HepG2 (cell line): Measurements from ENCODE around the gene RTRAF. TPM values are rescaled to one million over a fixed set of nuclear protein-coding genes. Genes with fewer than 3 reads are reported as not detected.

Experiments
- CBFB ChIP-seq: sonication (generic); formaldehyde crosslinking; IDR thresholded peaks from 2 replicates; pipeline ENCODE4 v1.4.0; 2020; ENCODE audit warnings: missing genetic modification reagents
- ELF4 ChIP-seq: sonication (generic); formaldehyde crosslinking; IDR thresholded peaks from 2 replicates; pipeline ENCODE4 v1.5.0; 2020; ENCODE audit warnings: missing genetic modification reagents, mild to moderate bottlenecking, moderate library complexity, borderline replicate concordance
- ELK4 ChIP-seq: sonication (generic); formaldehyde crosslinking; IDR thresholded peaks from 2 replicates; pipeline ENCODE4 v1.9.0; 2021; ENCODE audit warnings: missing genetic modification reagents, borderline replicate concordance
- GABPA ChIP-seq, 2 experiments: IDR thresholded peaks; 2 replicates each; pipeline ENCODE4 v1.6.1; 2011 to 2016; ENCODE audit warnings: low read depth in 2 of 2, low read length in 1 of 2, missing biosample characterization in 1 of 2, missing genetic modification characterization in 1 of 2
- HCFC1 ChIP-seq: fragments of 150-350 bp; IDR thresholded peaks from 2 replicates; pipeline ENCODE4 v1.6.1; 2014; ENCODE audit warnings: low read depth, low read length
- KMT2A ChIP-seq: sonication (generic); formaldehyde crosslinking; IDR thresholded peaks from 2 replicates; pipeline ENCODE4 v1.4.0; 2020; ENCODE audit warnings: missing genetic modification reagents
- TGIF2 ChIP-seq: IDR thresholded peaks from 2 replicates; pipeline ENCODE4 v1.6.1; 2016; ENCODE audit warnings: control low read depth, missing compliant biosample characterization
- ZFP91 ChIP-seq: sonication (generic); formaldehyde crosslinking; IDR thresholded peaks from 2 replicates; pipeline ENCODE4 v1.9.0; 2022; ENCODE audit warnings: missing genetic modification reagents, mild to moderate bottlenecking, borderline replicate concordance
- ZFX ChIP-seq: sonication (generic); formaldehyde crosslinking; IDR thresholded peaks from 2 replicates; pipeline ENCODE4 v1.4.0; 2020; ENCODE audit warnings: mild to moderate bottlenecking, low read depth, missing genetic modification reagents, moderate library complexity
- ZMYM2 ChIP-seq: sonication (generic); formaldehyde crosslinking; IDR thresholded peaks from 2 replicates; pipeline ENCODE4 v1.8.0; 2022; ENCODE audit warnings: mild to moderate bottlenecking, missing genetic modification reagents
- ZNF136 ChIP-seq: sonication (generic); formaldehyde crosslinking; IDR thresholded peaks from 2 replicates; pipeline ENCODE4 v1.8.1; 2022; ENCODE audit warnings: low read depth, mild to moderate bottlenecking, moderate library complexity, missing genetic modification reagents
- ZNF30 ChIP-seq: sonication (generic); formaldehyde crosslinking; IDR thresholded peaks from 2 replicates; pipeline ENCODE4 v1.5.0; 2020; ENCODE audit warnings: mild to moderate bottlenecking, missing genetic modification reagents
- ZNF484 ChIP-seq: sonication (generic); formaldehyde crosslinking; IDR thresholded peaks from 2 replicates; pipeline ENCODE4 v1.5.1; 2020; ENCODE audit warnings: mild to moderate bottlenecking, low read depth, missing genetic modification reagents, borderline replicate concordance
- ZNF563 ChIP-seq: sonication (generic); formaldehyde crosslinking; IDR thresholded peaks from 2 replicates; pipeline ENCODE4 v1.8.0; 2022; ENCODE audit warnings: mild to moderate bottlenecking, moderate library complexity, missing genetic modification reagents
- ZNF761 ChIP-seq: sonication (generic); formaldehyde crosslinking; conservative IDR thresholded peaks from 2 replicates; pipeline ENCODE4 v1.4.0; 2020; ENCODE audit warnings: mild to moderate bottlenecking, missing genetic modification reagents
- polyA plus RNA-seq, 8 experiments: library from polyadenylated mRNA; depleted of rRNA in 3 of 8; stranded (reverse) in 7 of 8; unstranded in 1 of 8; fragments of >200 nt; fragmentation: Illumina TruSeq in 4 of 8; extraction: Trizol in 4 of 8; gene quantifications; 2 replicates each; pipeline versions ENCODE4 v1.2.1 to v1.2.3, GENCODE V29; 2011 to 2016; ENCODE audit warnings: low read depth in 4 of 8, missing spikeins in 1 of 8, mixed read lengths in 1 of 8; ENCODE audit not compliant: insufficient read depth in 1 of 8
- total RNA-seq, 5 experiments: library from RNA; depleted of rRNA; stranded (reverse); fragments of >200 nt; fragmentation: Illumina TruSeq; extraction: Trizol; gene quantifications; 2 replicates each; pipeline ENCODE4 v1.2.3, GENCODE V29; 2016; ENCODE audit warnings: low read depth in 1 of 5
- TF ChIP-seq, protein P1 (sequence below): sonication (generic); formaldehyde crosslinking; IDR thresholded peaks from 2 replicates; pipeline ENCODE4 v1.5.1; 2020; ENCODE audit warnings: mild to moderate bottlenecking, missing genetic modification reagents
- TF ChIP-seq, protein P2 (sequence below): sonication (generic); formaldehyde crosslinking; IDR thresholded peaks from 2 replicates; pipeline ENCODE4 v1.5.1; 2020; ENCODE audit warnings: mild to moderate bottlenecking, missing genetic modification reagents, moderate library complexity

The RTRAF gene
- total and polyA plus RNA-seq, 2 of the 13 experiments (the other 11 are each of a cell fraction or from before 2014, with no cell fraction given): 137 to 258 TPM

GRCh38 chr14:51989293-51990234, at the start of gene RTRAF (continued):
- TF ChIP-seq, protein P1, sequence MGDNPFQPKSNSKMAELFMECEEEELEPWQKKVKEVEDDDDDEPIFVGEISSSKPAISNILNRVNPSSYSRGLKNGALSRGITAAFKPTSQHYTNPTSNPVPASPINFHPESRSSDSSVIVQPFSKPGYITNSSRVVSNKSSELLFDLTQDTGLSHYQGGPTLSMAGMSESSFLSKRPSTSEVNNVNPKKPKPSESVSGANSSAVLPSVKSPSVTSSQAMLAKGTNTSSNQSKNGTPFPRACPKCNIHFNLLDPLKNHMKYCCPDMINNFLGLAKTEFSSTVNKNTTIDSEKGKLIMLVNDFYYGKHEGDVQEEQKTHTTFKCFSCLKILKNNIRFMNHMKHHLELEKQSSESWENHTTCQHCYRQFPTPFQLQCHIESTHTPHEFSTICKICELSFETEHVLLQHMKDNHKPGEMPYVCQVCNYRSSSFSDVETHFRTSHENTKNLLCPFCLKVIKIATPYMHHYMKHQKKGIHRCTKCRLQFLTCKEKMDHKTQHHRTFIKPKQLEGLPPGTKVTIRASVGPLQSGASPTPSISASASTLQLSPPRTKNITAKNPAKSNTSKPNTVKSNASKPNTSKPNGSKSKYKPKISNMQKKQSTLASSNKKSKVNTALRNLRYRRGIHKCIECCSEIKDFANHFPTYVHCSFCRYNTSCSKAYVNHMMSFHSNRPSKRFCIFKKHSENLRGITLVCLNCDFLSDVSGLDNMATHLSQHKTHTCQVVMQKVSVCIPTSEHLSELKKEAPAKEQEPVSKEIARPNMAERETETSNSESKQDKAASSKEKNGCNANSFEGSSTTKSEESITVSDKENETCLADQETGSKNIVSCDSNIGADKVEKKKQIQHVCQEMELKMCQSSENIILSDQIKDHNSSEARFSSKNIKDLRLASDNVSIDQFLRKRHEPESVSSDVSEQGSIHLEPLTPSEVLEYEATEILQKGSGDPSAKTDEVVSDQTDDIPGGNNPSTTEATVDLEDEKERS (CRISPR knock-in tag): 0 out of 2 replicates have a peak, but pooled peaks have one; percentile 13
- TF ChIP-seq ZNF563 (CRISPR knock-in tag) (0 out of 2 replicates have a peak, but pooled peaks have one; percentile 26), TGIF2 (CRISPR knock-in tag) (peak; percentile 22; the same call in 1 of the 2 replicates), ZNF136 (CRISPR knock-in tag) (no peak), CBFB (no peak), ZNF761 (CRISPR knock-in tag) (0 out of 2 replicates have a peak, but pooled peaks have one; percentile 35), ZFX (peak; percentile 97), ELK4 (CRISPR knock-in tag) (no peak), ZFP91 (CRISPR knock-in tag) (peak; percentile 75; the same call in 1 of the 2 replicates), ZNF30 (CRISPR knock-in tag) (no peak), GABPA (IDR thresholded peaks at IDR 0.05; ENCODE audit: low read depth, low read length) (no peak), GABPA (CRISPR knock-in tag; IDR thresholded peaks at IDR 0.05; ENCODE audit: low read depth) (peak; percentile 71), ZMYM2 (CRISPR knock-in tag) (no peak), KMT2A (CRISPR knock-in tag) (peak; percentile 94), HCFC1 (peak; percentile 26; the same call in 1 of the 2 replicates), ZNF484 (CRISPR knock-in tag) (0 out of 2 replicates have a peak, but pooled peaks have one; percentile 29), ELF4 (CRISPR knock-in tag) (peak; percentile 68; the same call in 1 of the 2 replicates)
- TF ChIP-seq, protein P2, sequence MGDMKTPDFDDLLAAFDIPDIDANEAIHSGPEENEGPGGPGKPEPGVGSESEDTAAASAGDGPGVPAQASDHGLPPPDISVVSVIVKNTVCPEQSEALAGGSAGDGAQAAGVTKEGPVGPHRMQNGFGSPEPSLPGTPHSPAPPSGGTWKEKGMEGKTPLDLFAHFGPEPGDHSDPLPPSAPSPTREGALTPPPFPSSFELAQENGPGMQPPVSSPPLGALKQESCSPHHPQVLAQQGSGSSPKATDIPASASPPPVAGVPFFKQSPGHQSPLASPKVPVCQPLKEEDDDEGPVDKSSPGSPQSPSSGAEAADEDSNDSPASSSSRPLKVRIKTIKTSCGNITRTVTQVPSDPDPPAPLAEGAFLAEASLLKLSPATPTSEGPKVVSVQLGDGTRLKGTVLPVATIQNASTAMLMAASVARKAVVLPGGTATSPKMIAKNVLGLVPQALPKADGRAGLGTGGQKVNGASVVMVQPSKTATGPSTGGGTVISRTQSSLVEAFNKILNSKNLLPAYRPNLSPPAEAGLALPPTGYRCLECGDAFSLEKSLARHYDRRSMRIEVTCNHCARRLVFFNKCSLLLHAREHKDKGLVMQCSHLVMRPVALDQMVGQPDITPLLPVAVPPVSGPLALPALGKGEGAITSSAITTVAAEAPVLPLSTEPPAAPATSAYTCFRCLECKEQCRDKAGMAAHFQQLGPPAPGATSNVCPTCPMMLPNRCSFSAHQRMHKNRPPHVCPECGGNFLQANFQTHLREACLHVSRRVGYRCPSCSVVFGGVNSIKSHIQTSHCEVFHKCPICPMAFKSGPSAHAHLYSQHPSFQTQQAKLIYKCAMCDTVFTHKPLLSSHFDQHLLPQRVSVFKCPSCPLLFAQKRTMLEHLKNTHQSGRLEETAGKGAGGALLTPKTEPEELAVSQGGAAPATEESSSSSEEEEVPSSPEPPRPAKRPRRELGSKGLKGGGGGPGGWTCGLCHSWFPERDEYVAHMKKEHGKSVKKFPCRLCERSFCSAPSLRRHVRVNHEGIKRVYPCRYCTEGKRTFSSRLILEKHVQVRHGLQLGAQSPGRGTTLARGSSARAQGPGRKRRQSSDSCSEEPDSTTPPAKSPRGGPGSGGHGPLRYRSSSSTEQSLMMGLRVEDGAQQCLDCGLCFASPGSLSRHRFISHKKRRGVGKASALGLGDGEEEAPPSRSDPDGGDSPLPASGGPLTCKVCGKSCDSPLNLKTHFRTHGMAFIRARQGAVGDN (CRISPR knock-in tag): peak; percentile 87
